ENCODE measurements around the gene PLGRKT. TPM values are rescaled to one million over a fixed set of nuclear protein-coding genes. Genes with fewer than 3 reads are reported as not detected.

Gene PLGRKT
- total and polyA plus RNA-seq, 4 donors, result 4.1 to 11.3 (median 7.2) TPM

DNA sequence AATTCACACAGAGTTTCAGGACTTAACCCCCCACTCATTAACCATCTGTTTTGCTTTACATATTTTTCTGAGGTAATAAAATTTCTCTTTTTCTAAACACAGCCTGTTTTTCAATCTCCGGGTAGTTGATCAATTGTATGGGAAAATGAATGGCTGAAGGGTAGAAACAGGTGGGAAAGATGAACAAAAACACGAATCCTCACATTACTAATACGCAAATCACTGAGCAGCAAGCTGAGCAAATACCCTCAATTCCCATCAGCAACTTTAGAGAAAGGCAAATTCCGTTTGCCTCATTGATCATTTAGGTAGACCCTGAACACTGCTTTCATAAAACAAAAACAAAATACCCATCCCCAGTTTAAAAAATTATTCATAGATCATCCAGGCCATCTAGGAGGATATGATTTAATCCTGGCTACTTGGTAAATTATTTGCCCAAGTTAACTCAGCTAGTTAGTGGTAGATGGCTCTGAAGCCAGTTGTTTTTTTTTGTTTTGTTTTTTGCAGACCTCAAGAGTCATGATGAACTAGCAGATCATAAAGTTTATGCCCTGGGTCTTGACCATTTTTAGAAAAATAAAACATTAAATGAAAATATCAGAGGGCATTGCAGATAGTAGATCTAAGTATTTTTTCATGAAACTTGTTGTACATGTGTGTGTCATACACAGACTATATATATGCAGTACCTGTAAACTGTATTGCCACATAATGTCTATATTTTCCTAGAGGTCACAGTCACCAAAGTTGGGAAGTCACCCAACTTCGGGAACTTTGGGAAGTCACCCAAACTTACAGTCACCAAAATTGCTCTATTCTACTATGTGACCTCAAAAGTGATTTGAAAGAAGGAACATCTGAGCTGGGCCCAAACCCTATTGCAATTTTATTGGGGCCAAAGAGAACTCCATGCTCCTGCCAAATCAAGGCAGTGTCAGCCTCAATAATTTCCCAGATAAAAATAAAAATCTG lies 11.0 kb upstream of the PLGRKT start:
- Histone ChIP-seq H3K27me3 (ENCODE audit: control insufficient read depth in 4 of 4, insufficient read depth in 4 of 4, low read length in 3 of 4) (no peaks in the 10 kb centered on the region), H3K9me3 (ENCODE audit: control insufficient read depth in 4 of 4, low read length in 3 of 4) (no peaks in the 10 kb centered on the region), H3K9ac (ENCODE audit: low read depth in 1 of 2, low read length in 2 of 2) (no peak overlapping the region), H3K4me3 (ENCODE audit: low read depth in 1 of 3, low read length in 3 of 3) (no peak overlapping the region), H3K36me3 (ENCODE audit: control insufficient read depth in 4 of 4, insufficient read depth in 3 of 4, low read depth in 1 of 4, low read length in 3 of 4) (no peaks in the 10 kb centered on the region), H3K27ac (ENCODE audit: low read depth in 1 of 2, low read length in 2 of 2) (peak overlapping the region; percentile 83 to 87), H3K4me1 (ENCODE audit: control insufficient read depth in 4 of 4, insufficient read depth in 4 of 4, low read length in 3 of 4) (peaks cover 0 to 5% (median 1%) of the 10 kb centered on the region in 4 donors)
- no peak for TF ChIP-seq YY1 (IDR thresholded peaks at IDR 0.05)
- TF ChIP-seq GABPA (IDR thresholded peaks at IDR 0.05 in 1 of 2, conservative IDR thresholded peaks at IDR 0.05 in 1 of 2), result no peak
- TF ChIP-seq, protein P1, sequence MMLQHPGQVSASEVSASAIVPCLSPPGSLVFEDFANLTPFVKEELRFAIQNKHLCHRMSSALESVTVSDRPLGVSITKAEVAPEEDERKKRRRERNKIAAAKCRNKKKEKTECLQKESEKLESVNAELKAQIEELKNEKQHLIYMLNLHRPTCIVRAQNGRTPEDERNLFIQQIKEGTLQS (IDR thresholded peaks at IDR 0.05), result no peak
- no peak for TF ChIP-seq RXRA (IDR thresholded peaks at IDR 0.05)
- TF ChIP-seq, protein P2, sequence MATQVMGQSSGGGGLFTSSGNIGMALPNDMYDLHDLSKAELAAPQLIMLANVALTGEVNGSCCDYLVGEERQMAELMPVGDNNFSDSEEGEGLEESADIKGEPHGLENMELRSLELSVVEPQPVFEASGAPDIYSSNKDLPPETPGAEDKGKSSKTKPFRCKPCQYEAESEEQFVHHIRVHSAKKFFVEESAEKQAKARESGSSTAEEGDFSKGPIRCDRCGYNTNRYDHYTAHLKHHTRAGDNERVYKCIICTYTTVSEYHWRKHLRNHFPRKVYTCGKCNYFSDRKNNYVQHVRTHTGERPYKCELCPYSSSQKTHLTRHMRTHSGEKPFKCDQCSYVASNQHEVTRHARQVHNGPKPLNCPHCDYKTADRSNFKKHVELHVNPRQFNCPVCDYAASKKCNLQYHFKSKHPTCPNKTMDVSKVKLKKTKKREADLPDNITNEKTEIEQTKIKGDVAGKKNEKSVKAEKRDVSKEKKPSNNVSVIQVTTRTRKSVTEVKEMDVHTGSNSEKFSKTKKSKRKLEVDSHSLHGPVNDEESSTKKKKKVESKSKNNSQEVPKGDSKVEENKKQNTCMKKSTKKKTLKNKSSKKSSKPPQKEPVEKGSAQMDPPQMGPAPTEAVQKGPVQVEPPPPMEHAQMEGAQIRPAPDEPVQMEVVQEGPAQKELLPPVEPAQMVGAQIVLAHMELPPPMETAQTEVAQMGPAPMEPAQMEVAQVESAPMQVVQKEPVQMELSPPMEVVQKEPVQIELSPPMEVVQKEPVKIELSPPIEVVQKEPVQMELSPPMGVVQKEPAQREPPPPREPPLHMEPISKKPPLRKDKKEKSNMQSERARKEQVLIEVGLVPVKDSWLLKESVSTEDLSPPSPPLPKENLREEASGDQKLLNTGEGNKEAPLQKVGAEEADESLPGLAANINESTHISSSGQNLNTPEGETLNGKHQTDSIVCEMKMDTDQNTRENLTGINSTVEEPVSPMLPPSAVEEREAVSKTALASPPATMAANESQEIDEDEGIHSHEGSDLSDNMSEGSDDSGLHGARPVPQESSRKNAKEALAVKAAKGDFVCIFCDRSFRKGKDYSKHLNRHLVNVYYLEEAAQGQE (IDR thresholded peaks at IDR 0.05), result no peak
- no peak for TF ChIP-seq HNF4A (conservative IDR thresholded peaks at IDR 0.05)
- TF ChIP-seq EGR1 (IDR thresholded peaks at IDR 0.05; ENCODE audit: low read depth in 2 of 2), result no peak
- TF ChIP-seq RAD21 (IDR thresholded peaks at IDR 0.05), result no peak
- no peak for TF ChIP-seq FOXA1 (IDR thresholded peaks at IDR 0.05)
- TF ChIP-seq NR2F2 (IDR thresholded peaks at IDR 0.05), result no peak
- no peak for TF ChIP-seq TAF1 (conservative IDR thresholded peaks at IDR 0.05)
- no peak for TF ChIP-seq JUND (IDR thresholded peaks at IDR 0.05)
- TF ChIP-seq, protein P3, sequence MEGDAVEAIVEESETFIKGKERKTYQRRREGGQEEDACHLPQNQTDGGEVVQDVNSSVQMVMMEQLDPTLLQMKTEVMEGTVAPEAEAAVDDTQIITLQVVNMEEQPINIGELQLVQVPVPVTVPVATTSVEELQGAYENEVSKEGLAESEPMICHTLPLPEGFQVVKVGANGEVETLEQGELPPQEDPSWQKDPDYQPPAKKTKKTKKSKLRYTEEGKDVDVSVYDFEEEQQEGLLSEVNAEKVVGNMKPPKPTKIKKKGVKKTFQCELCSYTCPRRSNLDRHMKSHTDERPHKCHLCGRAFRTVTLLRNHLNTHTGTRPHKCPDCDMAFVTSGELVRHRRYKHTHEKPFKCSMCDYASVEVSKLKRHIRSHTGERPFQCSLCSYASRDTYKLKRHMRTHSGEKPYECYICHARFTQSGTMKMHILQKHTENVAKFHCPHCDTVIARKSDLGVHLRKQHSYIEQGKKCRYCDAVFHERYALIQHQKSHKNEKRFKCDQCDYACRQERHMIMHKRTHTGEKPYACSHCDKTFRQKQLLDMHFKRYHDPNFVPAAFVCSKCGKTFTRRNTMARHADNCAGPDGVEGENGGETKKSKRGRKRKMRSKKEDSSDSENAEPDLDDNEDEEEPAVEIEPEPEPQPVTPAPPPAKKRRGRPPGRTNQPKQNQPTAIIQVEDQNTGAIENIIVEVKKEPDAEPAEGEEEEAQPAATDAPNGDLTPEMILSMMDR (IDR thresholded peaks at IDR 0.05; ENCODE audit: low read depth, low read length, missing input control), result no peak
- no peak for TF ChIP-seq HNF4G (IDR thresholded peaks at IDR 0.05)
- TF ChIP-seq SP1 (IDR thresholded peaks at IDR 0.05), result no peak
- TF ChIP-seq, protein P4, sequence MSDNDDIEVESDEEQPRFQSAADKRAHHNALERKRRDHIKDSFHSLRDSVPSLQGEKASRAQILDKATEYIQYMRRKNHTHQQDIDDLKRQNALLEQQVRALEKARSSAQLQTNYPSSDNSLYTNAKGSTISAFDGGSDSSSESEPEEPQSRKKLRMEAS (IDR thresholded peaks at IDR 0.05), result no peak
- TF ChIP-seq FOXA2 (IDR thresholded peaks at IDR 0.05), result no peak
- TF ChIP-seq, protein P5, sequence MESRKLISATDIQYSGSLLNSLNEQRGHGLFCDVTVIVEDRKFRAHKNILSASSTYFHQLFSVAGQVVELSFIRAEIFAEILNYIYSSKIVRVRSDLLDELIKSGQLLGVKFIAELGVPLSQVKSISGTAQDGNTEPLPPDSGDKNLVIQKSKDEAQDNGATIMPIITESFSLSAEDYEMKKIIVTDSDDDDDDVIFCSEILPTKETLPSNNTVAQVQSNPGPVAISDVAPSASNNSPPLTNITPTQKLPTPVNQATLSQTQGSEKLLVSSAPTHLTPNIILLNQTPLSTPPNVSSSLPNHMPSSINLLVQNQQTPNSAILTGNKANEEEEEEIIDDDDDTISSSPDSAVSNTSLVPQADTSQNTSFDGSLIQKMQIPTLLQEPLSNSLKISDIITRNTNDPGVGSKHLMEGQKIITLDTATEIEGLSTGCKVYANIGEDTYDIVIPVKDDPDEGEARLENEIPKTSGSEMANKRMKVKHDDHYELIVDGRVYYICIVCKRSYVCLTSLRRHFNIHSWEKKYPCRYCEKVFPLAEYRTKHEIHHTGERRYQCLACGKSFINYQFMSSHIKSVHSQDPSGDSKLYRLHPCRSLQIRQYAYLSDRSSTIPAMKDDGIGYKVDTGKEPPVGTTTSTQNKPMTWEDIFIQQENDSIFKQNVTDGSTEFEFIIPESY (IDR thresholded peaks at IDR 0.05), result no peak
- no peak for DNase-seq (ENCODE audit: low spot score)
- 86% methylated on average over 5 of the region's 5 CpGs for WGBS
